Measurements from ENCODE around the gene TTI1.

Gene TTI1

GRCh38 chr20:37945091-37945547 lies 88.1 kb downstream of the TTI1 start:
- DNase-seq (ENCODE audit: low read depth): no peak
- no peak overlapping the region for H3K4me3 ChIP-seq (ENCODE audit: low read length)
- TF ChIP-seq CTCF (IDR thresholded peaks at IDR 0.05; ENCODE audit: insufficient read depth, low read depth, low read length, missing control alignments): no peak

GRCh38 chr20:37944456-37944981 lies 88.7 kb downstream of the TTI1 start:
- H3K4me3 ChIP-seq (ENCODE audit: low read length): no peak overlapping the region
- DNase-seq (ENCODE audit: low read depth): no peak
- TF ChIP-seq CTCF (IDR thresholded peaks at IDR 0.05; ENCODE audit: insufficient read depth, low read depth, low read length, missing control alignments): no peak

GRCh38 chr20:37943501-37944455 lies 89.5 kb downstream of the TTI1 start:
- TF ChIP-seq CTCF (IDR thresholded peaks at IDR 0.05; ENCODE audit: insufficient read depth, low read depth, low read length, missing control alignments): no peak
- no peak for DNase-seq (ENCODE audit: low read depth)
- H3K4me3 ChIP-seq (ENCODE audit: low read length): no peak overlapping the region

GRCh38 chr20:37943033-37943432 lies 90.2 kb downstream of the TTI1 start:
- no peak for TF ChIP-seq CTCF (IDR thresholded peaks at IDR 0.05; ENCODE audit: insufficient read depth, low read depth, low read length, missing control alignments)
- DNase-seq (ENCODE audit: low read depth): no peak
- no peak overlapping the region for H3K4me3 ChIP-seq (ENCODE audit: low read length)

GRCh38 chr20:37941992-37942391 lies 91.3 kb downstream of the TTI1 start:
- no peak overlapping the region for H3K4me3 ChIP-seq (ENCODE audit: low read length)
- no peak for TF ChIP-seq CTCF (IDR thresholded peaks at IDR 0.05; ENCODE audit: insufficient read depth, low read depth, low read length, missing control alignments)
- no peak for DNase-seq (ENCODE audit: low read depth)

- H3K4me3 ChIP-seq (ENCODE audit: low read length): no peak overlapping the region
- no peak for DNase-seq (ENCODE audit: low read depth)
- no peak for TF ChIP-seq CTCF (IDR thresholded peaks at IDR 0.05; ENCODE audit: insufficient read depth, low read depth, low read length, missing control alignments)
These were observed 91.9 kb downstream of the TTI1 start for GRCh38 chr20:37941332-37941731.

Data from epithelial cell of esophagus (primary cell).